Psoas muscle (tissue), 8 donors: Measurements from ENCODE around the gene GRK7. TPM values are rescaled to one million over a fixed set of nuclear protein-coding genes. Genes with fewer than 3 reads are reported as not detected.

Experiments used
- ATAC-seq, 4 donors: fragments of 200-7000 bp; cut with Tn5 transposase; one replicate each; pipeline ENCODE4 v1.9.1; 2020; ENCODE audit warnings: moderate library complexity in 3 of 4, mild to moderate bottlenecking in 2 of 4
- DNase-seq, 2 donors: peaks; one replicate each; pipeline ENCODE4 v3.0.0-alpha.2; 2020
- H3K27ac ChIP-seq: fragments of 200-600 bp; one replicate; pipeline ENCODE4 v1.8.0; 2022
- H3K27me3 ChIP-seq, 3 donors: fragments of 200-600 bp in 1 of 3; one replicate each; pipeline versions ENCODE4 v1.6.1 to v1.8.0; 2013 to 2022; ENCODE audit warnings: low read length in 2 of 3, mild to moderate bottlenecking in 2 of 3, moderate library complexity in 1 of 3; ENCODE audit not compliant: insufficient read depth in 3 of 3
- H3K36me3 ChIP-seq, 2 donors: fragments of 200-600 bp in 1 of 2; one replicate each; pipeline versions ENCODE4 v1.6.1 to v1.8.0; 2013 to 2022; ENCODE audit warnings: low read depth in 1 of 2, mild to moderate bottlenecking in 1 of 2, moderate library complexity in 1 of 2; ENCODE audit not compliant: insufficient read depth in 1 of 2
- H3K4me1 ChIP-seq: fragments of 200-600 bp; one replicate; pipeline ENCODE4 v1.8.0; 2022
- H3K4me3 ChIP-seq: fragments of 200-600 bp; one replicate; pipeline ENCODE4 v1.8.0; 2022; ENCODE audit warnings: mild to moderate bottlenecking
- H3K9me3 ChIP-seq: fragments of 200-600 bp; one replicate; pipeline ENCODE4 v1.8.0; 2022
- CTCF ChIP-seq: fragments of 200-600 bp; IDR thresholded peaks from one replicate; pipeline ENCODE4 v1.8.0; 2022; ENCODE audit warnings: antibody characterized with exemption
- WGBS, 3 donors: extraction: QIAGEN DNeasy Blood & Tissue Kit; methylation state at CpG; one replicate each; pipeline versions ENCODE4 v1.1.6 to v1.1.7; 2013; 5-methylcytosine and 5-hydroxymethylcytosine counted together
- intact Hi-C, 2 donors: fragments of 100-400 bp; cut with DNase I; formaldehyde crosslinking; loops; one replicate each; pipeline versions ENCODE4 v1.11.0 to v1.14.2; 2022
- polyA plus RNA-seq, 3 donors: library from polyadenylated mRNA; stranded (reverse); fragments of 200-250 nt; gene quantifications; one replicate each; pipeline ENCODE4 v1.2.3, GENCODE V29; 2013
- total RNA-seq, 4 donors: library from RNA; stranded (reverse); fragmentation: NEBNext Ultra II Directional in 2 of 4; extraction: Animal tissue kit (Norgen Biotek cat#: 25700) in 2 of 4; gene quantifications; one replicate each; pipeline versions ENCODE4 v1.2.1 to v1.2.4, GENCODE V29; 2021 to 2023
- donor health status: healthy with polysubstance abuse.
- donor health status: DM: no; HTN: no; CAD: no; lungs with moderate emphysema.
- donor health status: Bipolar disorder and iron deficiency.
- donor health status: healthy.
- donor health status: DM: yes; HTN: yes; CAD: no.
- donor health status: DM: no; HTN: no; CAD: no.
- donor health status: DM: no; HTN: no; CAD: no.
- donor health status: DM: yes; HTN: yes; CAD: no.

Gene GRK7
- total and polyA plus RNA-seq, 7 donors: 0.04 to 0.64 (median 0.11) TPM; not detected in 3

- DNase-seq: no peak
- no peak for TF ChIP-seq CTCF
- intact Hi-C loops: loop anchor here in 1 of 2 donors (5.0 kb wide), 1 partner anchor 70 kb away; no protein-coding TSS in a partner anchor
- Histone ChIP-seq H3K36me3 (no peaks in the 10 kb centered on the region), H3K27me3 (no peaks in the 10 kb centered on the region), H3K4me3 (no peak overlapping the region), H3K4me1 (peaks cover 6% of the 10 kb centered on the region), H3K27ac (no peak overlapping the region), H3K9me3 (no peaks in the 10 kb centered on the region)
- ATAC-seq: no peak
- WGBS, 3 donors: 88 to 98% (median 92%) methylated on average over 1 of the region's 1 CpG
These were observed 29.3 kb downstream of the GRK7 start for GRCh38 chr3:141792495-141792894.

GRCh38 chr3:141793476-141794260, 30.5 kb downstream of the GRK7 start:
- no peak overlapping the region for H3K4me3 ChIP-seq
- 83 to 93% (median 92%) methylated on average over 8 of the region's 8 CpGs for WGBS, 3 donors
- H3K4me1 ChIP-seq: peaks cover 11% of the 10 kb centered on the region
- DNase-seq: no peak
- no peak for ATAC-seq
- no peaks in the 10 kb centered on the region for H3K9me3 ChIP-seq
- no peak for TF ChIP-seq CTCF
- intact Hi-C loops: loop anchor here (2.0 to 5.0 kb wide), 2 partner anchors 55 to 69 kb away; partner anchors contain the start of gene RNF7 (in 1 of the 2)
- no peaks in the 10 kb centered on the region for H3K36me3 ChIP-seq
- no peaks in the 10 kb centered on the region for H3K27me3 ChIP-seq
- no peak overlapping the region for H3K27ac ChIP-seq

GRCh38 chr3:141795276-141795675, 32.1 kb downstream of the GRK7 start:
- Histone ChIP-seq H3K4me3 (no peak overlapping the region), H3K27ac (no peak overlapping the region), H3K9me3 (no peaks in the 10 kb centered on the region), H3K36me3 (no peaks in the 10 kb centered on the region), H3K27me3 (no peaks in the 10 kb centered on the region), H3K4me1 (peaks cover 11% of the 10 kb centered on the region)
- no peak for ATAC-seq
- 69 to 84% (median 70%) methylated on average over 4 of the region's 4 CpGs for WGBS, 3 donors
- no peak for DNase-seq
- intact Hi-C loops: loop anchor here in 1 of 2 donors (2.0 kb wide), 1 partner anchor 56 kb away; the partner anchor contains the start of gene RNF7
- TF ChIP-seq CTCF: no peak

- H3K4me1 ChIP-seq: peaks cover 11% of the 10 kb centered on the region
- ATAC-seq: no peak
- H3K36me3 ChIP-seq: no peaks in the 10 kb centered on the region
- no peak overlapping the region for H3K4me3 ChIP-seq
- TF ChIP-seq CTCF: no peak
- intact Hi-C loops: loop anchor here in 1 of 2 donors (2.0 kb wide), 1 partner anchor 57 kb away; the partner anchor contains the start of gene RNF7
- H3K9me3 ChIP-seq: no peaks in the 10 kb centered on the region
- DNase-seq: no peak
- no peaks in the 10 kb centered on the region for H3K27me3 ChIP-seq
- no peak overlapping the region for H3K27ac ChIP-seq
- 79 to 82% (median 80%) methylated on average over 5 of the region's 5 CpGs for WGBS, 3 donors
These were observed 32.5 kb downstream of the GRK7 start for GRCh38 chr3:141795741-141796080.
